Measurements from ENCODE around the gene CEP20. TPM values are rescaled to one million over a fixed set of nuclear protein-coding genes. Genes with fewer than 3 reads are reported as not detected.

Gene CEP20
- 32.8 to 40.8 TPM (median 36.3 TPM) in 5 replicates for total RNA-seq (2022; extraction: Qiagen RNA extraction)

GRCh38 chr16:15888072-15888976 is at the start of gene CEP20:
Gene CEP20 (minus strand): TSS chr16:15888603. CDS start chr16:15888585, 18 bp downstream.

GRCh38 chr16:15856901-15857698 is 31.3 kb downstream of the CEP20 start, which contains the start of gene MYH11:
Gene MYH11 (minus strand): TSS chr16:15857028. CDS start chr16:15838252, 18,776 bp downstream.

Other genes with a start within 250 kb of the CEP20 start
- 6.9 to 14.3 TPM (median 11.0 TPM) in 5 replicates for gene MARF1, start 245.4 kb downstream of the CEP20 start, total RNA-seq (2022; extraction: Qiagen RNA extraction)
- gene NDE1, start 238.4 kb downstream of the CEP20 start, total RNA-seq (2022; extraction: Qiagen RNA extraction), result 34.5 to 44.4 TPM (median 43.4 TPM) in 5 replicates
- gene MYH11, start 31.6 kb downstream of the CEP20 start, total RNA-seq (2022; extraction: Qiagen RNA extraction), result 0.02 to 0.10 TPM (median 0.09 TPM) in 4 of 5 replicates, not detected in the other
- gene ABCC1, start 61.0 kb upstream of the CEP20 start, total RNA-seq (2022; extraction: Qiagen RNA extraction), result 59.7 to 92.8 TPM (median 83.6 TPM) in 5 replicates

Data from A549 treated with dexamethasone at 1 μM for 4 hours (cell line).